ENCODE measurements around the gene ROR1.

ROR1 gene

GRCh38 chr1:63901094-63901493 is 127.3 kb downstream of the ROR1 start:
- Mint-ChIP-seq H3K4me1 (ENCODE audit: low read depth) (no peaks in the 10 kb centered on the region), H3K9me3 (ENCODE audit: low read depth) (no peaks in the 10 kb centered on the region), H3K27ac (no peak overlapping the region), H3K4me3 (no peak overlapping the region), H3K36me3 (no peaks in the 10 kb centered on the region), H3K27me3 (peaks cover 2% of the 10 kb centered on the region)

- Mint-ChIP-seq H3K9me3 (ENCODE audit: low read depth) (no peaks in the 10 kb centered on the region), H3K27ac (no peak overlapping the region), H3K27me3 (peaks cover 2% of the 10 kb centered on the region), H3K36me3 (no peaks in the 10 kb centered on the region), H3K4me3 (no peak overlapping the region), H3K4me1 (ENCODE audit: low read depth) (no peaks in the 10 kb centered on the region)
Observed at GRCh38 chr1:63902844-63903589, 129.2 kb downstream of the ROR1 start.

- Mint-ChIP-seq H3K4me3 (no peak overlapping the region), H3K27ac (no peak overlapping the region)
Observed at GRCh38 chr1:63903947-63904610, 130.3 kb downstream of the ROR1 start.

GRCh38 chr1:63904826-63905225 is 131.0 kb downstream of the ROR1 start:
- peaks cover 2% of the 10 kb centered on the region for H3K27me3 Mint-ChIP-seq
- no peaks in the 10 kb centered on the region for H3K9me3 Mint-ChIP-seq (ENCODE audit: low read depth)
- no peak overlapping the region for H3K4me3 Mint-ChIP-seq
- H3K4me1 Mint-ChIP-seq (ENCODE audit: low read depth): no peaks in the 10 kb centered on the region
- no peak overlapping the region for H3K27ac Mint-ChIP-seq
- H3K36me3 Mint-ChIP-seq: no peaks in the 10 kb centered on the region

More at GRCh38 chr1:63903947-63904610, 130.3 kb downstream of the ROR1 start:
- Mint-ChIP-seq H3K27me3 (peaks cover 2% of the 10 kb centered on the region), H3K36me3 (no peaks in the 10 kb centered on the region), H3K9me3 (ENCODE audit: low read depth) (no peaks in the 10 kb centered on the region), H3K4me1 (ENCODE audit: low read depth) (no peaks in the 10 kb centered on the region)

- Mint-ChIP-seq H3K4me3 (no peak overlapping the region), H3K36me3 (no peaks in the 10 kb centered on the region), H3K27ac (no peak overlapping the region), H3K27me3 (peaks cover 2% of the 10 kb centered on the region), H3K4me1 (ENCODE audit: low read depth) (no peaks in the 10 kb centered on the region), H3K9me3 (ENCODE audit: low read depth) (no peaks in the 10 kb centered on the region)
Observed at GRCh38 chr1:63906047-63906704, 132.4 kb downstream of the ROR1 start.

GRCh38 chr1:63907051-63907450 is 133.2 kb downstream of the ROR1 start:
- H3K27me3 Mint-ChIP-seq: peaks cover 2% of the 10 kb centered on the region
- H3K27ac Mint-ChIP-seq: no peak overlapping the region
- H3K4me3 Mint-ChIP-seq: no peak overlapping the region
- H3K4me1 Mint-ChIP-seq (ENCODE audit: low read depth): no peaks in the 10 kb centered on the region
- H3K9me3 Mint-ChIP-seq (ENCODE audit: low read depth): no peaks in the 10 kb centered on the region
- no peaks in the 10 kb centered on the region for H3K36me3 Mint-ChIP-seq

GRCh38 chr1:63908016-63908415 is 134.2 kb downstream of the ROR1 start:
- no peaks in the 10 kb centered on the region for H3K36me3 Mint-ChIP-seq
- H3K27ac Mint-ChIP-seq: no peak overlapping the region
- no peaks in the 10 kb centered on the region for H3K4me1 Mint-ChIP-seq (ENCODE audit: low read depth)
- peaks cover 2% of the 10 kb centered on the region for H3K27me3 Mint-ChIP-seq
- no peaks in the 10 kb centered on the region for H3K9me3 Mint-ChIP-seq (ENCODE audit: low read depth)
- no peak overlapping the region for H3K4me3 Mint-ChIP-seq

GRCh38 chr1:63909526-63909925 is 135.7 kb downstream of the ROR1 start:
- no peaks in the 10 kb centered on the region for H3K4me1 Mint-ChIP-seq (ENCODE audit: low read depth)
- H3K36me3 Mint-ChIP-seq: no peaks in the 10 kb centered on the region
- H3K27me3 Mint-ChIP-seq: no peaks in the 10 kb centered on the region
- no peak overlapping the region for H3K4me3 Mint-ChIP-seq
- H3K27ac Mint-ChIP-seq: no peak overlapping the region
- no peaks in the 10 kb centered on the region for H3K9me3 Mint-ChIP-seq (ENCODE audit: low read depth)

- no peaks in the 10 kb centered on the region for H3K9me3 Mint-ChIP-seq (ENCODE audit: low read depth)
- H3K36me3 Mint-ChIP-seq: no peaks in the 10 kb centered on the region
- no peak overlapping the region for H3K4me3 Mint-ChIP-seq
- H3K27me3 Mint-ChIP-seq: no peaks in the 10 kb centered on the region
- no peaks in the 10 kb centered on the region for H3K4me1 Mint-ChIP-seq (ENCODE audit: low read depth)
- no peak overlapping the region for H3K27ac Mint-ChIP-seq
Observed at GRCh38 chr1:63911049-63911448, 137.2 kb downstream of the ROR1 start.

GRCh38 chr1:63912643-63913042 is 138.8 kb downstream of the ROR1 start:
- no peaks in the 10 kb centered on the region for H3K36me3 Mint-ChIP-seq
- no peaks in the 10 kb centered on the region for H3K9me3 Mint-ChIP-seq (ENCODE audit: low read depth)
- no peak overlapping the region for H3K27ac Mint-ChIP-seq
- no peaks in the 10 kb centered on the region for H3K27me3 Mint-ChIP-seq
- H3K4me3 Mint-ChIP-seq: no peak overlapping the region
- H3K4me1 Mint-ChIP-seq (ENCODE audit: low read depth): no peaks in the 10 kb centered on the region

- Mint-ChIP-seq H3K4me1 (ENCODE audit: low read depth) (no peaks in the 10 kb centered on the region), H3K27me3 (no peaks in the 10 kb centered on the region), H3K36me3 (no peaks in the 10 kb centered on the region), H3K4me3 (no peak overlapping the region), H3K27ac (no peak overlapping the region), H3K9me3 (ENCODE audit: low read depth) (no peaks in the 10 kb centered on the region)
Observed at GRCh38 chr1:63913533-63913932, 139.7 kb downstream of the ROR1 start.

GRCh38 chr1:63914241-63914640 is 140.4 kb downstream of the ROR1 start:
- H3K9me3 Mint-ChIP-seq (ENCODE audit: low read depth): no peaks in the 10 kb centered on the region
- H3K27ac Mint-ChIP-seq: no peak overlapping the region
- H3K27me3 Mint-ChIP-seq: no peaks in the 10 kb centered on the region
- H3K4me1 Mint-ChIP-seq (ENCODE audit: low read depth): no peaks in the 10 kb centered on the region
- H3K36me3 Mint-ChIP-seq: no peaks in the 10 kb centered on the region
- no peak overlapping the region for H3K4me3 Mint-ChIP-seq

GRCh38 chr1:63914706-63915105 is 140.9 kb downstream of the ROR1 start:
- Mint-ChIP-seq H3K4me3 (no peak overlapping the region), H3K36me3 (no peaks in the 10 kb centered on the region), H3K27me3 (no peaks in the 10 kb centered on the region), H3K27ac (no peak overlapping the region), H3K4me1 (ENCODE audit: low read depth) (no peaks in the 10 kb centered on the region), H3K9me3 (ENCODE audit: low read depth) (no peaks in the 10 kb centered on the region)

GRCh38 chr1:63915121-63915520 is 141.3 kb downstream of the ROR1 start:
- Mint-ChIP-seq H3K4me3 (no peak overlapping the region), H3K4me1 (ENCODE audit: low read depth) (no peaks in the 10 kb centered on the region), H3K9me3 (ENCODE audit: low read depth) (no peaks in the 10 kb centered on the region), H3K27ac (no peak overlapping the region), H3K36me3 (no peaks in the 10 kb centered on the region), H3K27me3 (no peaks in the 10 kb centered on the region)

GRCh38 chr1:63916485-63917360 is 142.9 kb downstream of the ROR1 start:
- Mint-ChIP-seq H3K4me1 (ENCODE audit: low read depth) (no peaks in the 10 kb centered on the region), H3K9me3 (ENCODE audit: low read depth) (no peaks in the 10 kb centered on the region), H3K4me3 (no peak overlapping the region), H3K27me3 (no peaks in the 10 kb centered on the region), H3K27ac (no peak overlapping the region), H3K36me3 (no peaks in the 10 kb centered on the region)
